Measurements from ENCODE around the gene CDK4.

Gene CDK4

GRCh38 chr12:57756406-57757341 lies 4.6 kb upstream of the CDK4 start:
- no peak for DNase-seq (ENCODE audit: low read depth)

- DNase-seq (ENCODE audit: low read depth): no peak
Observed at GRCh38 chr12:57755454-57756372, 3.6 kb upstream of the CDK4 start.

GRCh38 chr12:57755194-57755453 lies 3.0 kb upstream of the CDK4 start:
- no peak for DNase-seq (ENCODE audit: low read depth)

- peak; percentile 49 for DNase-seq (ENCODE audit: low read depth)
Observed at GRCh38 chr12:57754411-57755193, 2.5 kb upstream of the CDK4 start, which contains the start of gene MARCHF9. TSS of gene MARCHF9 (plus strand) at chr12:57755103. CDS start at chr12:57755529, 426 bp downstream.

- no peak for DNase-seq (ENCODE audit: low read depth)
Observed at GRCh38 chr12:57753756-57754337, 1.7 kb upstream of the CDK4 start.

- no peak for DNase-seq (ENCODE audit: low read depth)
Observed at GRCh38 chr12:57752668-57753000, 524 bp upstream of the CDK4 start.

- no peak for DNase-seq (ENCODE audit: low read depth)
Observed at GRCh38 chr12:57751432-57751787, 700 bp downstream of the CDK4 start.

GRCh38 chr12:57750561-57751431 lies 1.3 kb downstream of the CDK4 start:
- no peak for DNase-seq (ENCODE audit: low read depth)

- DNase-seq (ENCODE audit: low read depth): no peak
Observed at GRCh38 chr12:57749061-57749460, 3.0 kb downstream of the CDK4 start.

GRCh38 chr12:57746025-57746424 lies 6.1 kb downstream of the CDK4 start:
- DNase-seq (ENCODE audit: low read depth): no peak

GRCh38 chr12:57745485-57745881 lies 6.6 kb downstream of the CDK4 start:
- no peak for DNase-seq (ENCODE audit: low read depth)

GRCh38 chr12:57744777-57745484 lies 7.2 kb downstream of the CDK4 start, which contains the start of gene TSPAN31:
TSS of gene TSPAN31 (plus strand) at chr12:57745039. CDS start at chr12:57745155, 116 bp downstream.
- DNase-seq (ENCODE audit: low read depth): peak; percentile 83

GRCh38 chr12:57744194-57744776 lies 7.8 kb downstream of the CDK4 start:
- DNase-seq (ENCODE audit: low read depth): peak; percentile 77

GRCh38 chr12:57743769-57744168 lies 8.3 kb downstream of the CDK4 start:
- DNase-seq (ENCODE audit: low read depth): no peak

GRCh38 chr12:57741844-57742738 lies 10.0 kb downstream of the CDK4 start:
- DNase-seq (ENCODE audit: low read depth): peak; percentile 74

- DNase-seq (ENCODE audit: low read depth): no peak
Observed at GRCh38 chr12:57741413-57741789, 10.7 kb downstream of the CDK4 start.

GRCh38 chr12:57740656-57741412 lies 11.3 kb downstream of the CDK4 start:
- DNase-seq (ENCODE audit: low read depth): no peak

GRCh38 chr12:57739914-57740538 lies 12.1 kb downstream of the CDK4 start:
- DNase-seq (ENCODE audit: low read depth): no peak
